Measurements from ENCODE around the gene MARVELD3.
A peak's percentile ranks its signal among the peaks of the same experiment; 100 is the strongest.
"Not testable (repeated sequence)": the region's sequence is repeated elsewhere in the genome, so short reads cannot be mapped to it uniquely, and the experiment has no call there.

MARVELD3 gene, protein sequence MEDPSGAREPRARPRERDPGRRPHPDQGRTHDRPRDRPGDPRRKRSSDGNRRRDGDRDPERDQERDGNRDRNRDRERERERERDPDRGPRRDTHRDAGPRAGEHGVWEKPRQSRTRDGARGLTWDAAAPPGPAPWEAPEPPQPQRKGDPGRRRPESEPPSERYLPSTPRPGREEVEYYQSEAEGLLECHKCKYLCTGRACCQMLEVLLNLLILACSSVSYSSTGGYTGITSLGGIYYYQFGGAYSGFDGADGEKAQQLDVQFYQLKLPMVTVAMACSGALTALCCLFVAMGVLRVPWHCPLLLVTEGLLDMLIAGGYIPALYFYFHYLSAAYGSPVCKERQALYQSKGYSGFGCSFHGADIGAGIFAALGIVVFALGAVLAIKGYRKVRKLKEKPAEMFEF

DNA sequence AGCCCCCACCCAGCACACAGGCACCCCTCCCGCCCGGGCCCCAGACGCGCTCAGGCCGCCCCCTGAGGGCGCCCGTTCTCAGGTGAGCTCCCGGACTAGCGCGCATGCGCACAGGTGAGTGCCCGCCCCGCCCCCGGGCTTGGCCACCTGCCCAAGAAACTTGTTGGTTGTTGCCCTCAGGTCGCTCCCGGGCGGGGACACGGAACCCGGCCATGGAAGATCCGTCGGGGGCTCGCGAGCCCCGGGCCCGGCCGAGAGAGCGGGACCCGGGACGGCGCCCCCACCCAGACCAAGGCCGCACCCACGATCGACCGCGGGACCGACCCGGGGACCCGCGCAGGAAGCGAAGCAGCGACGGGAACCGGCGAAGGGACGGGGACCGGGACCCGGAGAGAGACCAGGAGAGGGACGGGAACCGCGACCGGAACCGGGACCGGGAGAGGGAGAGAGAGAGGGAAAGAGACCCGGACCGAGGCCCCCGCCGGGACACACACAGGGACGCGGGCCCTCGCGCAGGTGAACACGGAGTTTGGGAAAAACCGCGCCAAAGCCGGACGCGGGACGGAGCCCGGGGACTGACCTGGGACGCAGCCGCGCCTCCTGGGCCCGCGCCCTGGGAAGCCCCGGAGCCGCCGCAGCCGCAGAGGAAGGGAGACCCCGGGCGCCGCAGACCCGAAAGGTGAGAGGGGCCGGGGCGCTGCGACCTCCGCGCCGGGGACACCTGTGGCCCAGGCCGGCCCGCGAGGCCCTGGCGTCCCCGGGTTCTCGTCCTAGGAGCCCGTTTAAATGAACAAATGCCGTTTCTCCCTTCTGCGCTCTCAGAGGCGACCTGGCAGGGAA lies at the start of gene MARVELD3:
MARVELD3 (plus strand) TSS at position 167 of the 840 bp plus-strand sequence; CDS start at position 213, 46 bp downstream.
- DNase-seq: peak; percentile 46

DNA sequence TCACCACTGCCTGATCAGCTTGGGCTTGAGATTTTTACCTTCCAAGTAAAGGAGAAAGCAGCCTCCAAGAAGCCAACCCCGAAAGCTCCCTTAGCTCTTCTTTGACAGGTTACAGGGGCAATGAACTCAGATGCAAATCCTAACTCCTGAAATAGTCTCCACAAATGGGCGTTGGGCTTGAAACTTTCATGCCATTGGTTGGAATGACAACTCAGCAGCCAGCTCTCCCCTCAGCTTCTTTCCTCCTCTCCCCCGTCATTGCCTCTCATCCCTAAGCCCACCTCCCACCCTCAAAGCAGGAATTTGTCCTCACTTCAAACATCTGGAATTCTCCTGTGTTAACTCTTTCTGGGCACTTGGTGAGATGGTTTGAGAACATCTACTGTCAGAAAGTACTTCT lies 49.0 kb upstream of the MARVELD3 start, which contains the start of gene TAT:
TAT (minus strand) TSS at position 122 of the 400 bp plus-strand sequence. CDS start 677 bp downstream, outside the sequence.
- no peak for DNase-seq

DNA sequence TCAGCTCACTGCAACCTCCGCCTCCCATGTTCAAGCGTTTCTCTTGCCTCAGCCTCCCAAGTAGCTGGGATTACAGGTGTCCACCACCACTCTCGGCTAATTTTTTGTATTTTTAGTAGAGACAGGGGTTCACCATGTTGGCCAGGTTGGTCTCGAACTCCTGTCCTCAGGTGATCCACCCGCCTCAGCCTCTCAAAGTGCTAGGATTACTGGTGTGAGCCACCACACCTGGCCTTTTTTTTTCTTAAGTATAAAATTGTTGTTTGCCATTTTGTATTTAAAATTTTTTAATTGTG lies 43.5 kb upstream of the MARVELD3 start:
- not testable (repeated sequence) for DNase-seq

- DNase-seq: no peak
Measured at GRCh38 chr16:71584543-71585317, 41.3 kb upstream of the MARVELD3 start.

DNA sequence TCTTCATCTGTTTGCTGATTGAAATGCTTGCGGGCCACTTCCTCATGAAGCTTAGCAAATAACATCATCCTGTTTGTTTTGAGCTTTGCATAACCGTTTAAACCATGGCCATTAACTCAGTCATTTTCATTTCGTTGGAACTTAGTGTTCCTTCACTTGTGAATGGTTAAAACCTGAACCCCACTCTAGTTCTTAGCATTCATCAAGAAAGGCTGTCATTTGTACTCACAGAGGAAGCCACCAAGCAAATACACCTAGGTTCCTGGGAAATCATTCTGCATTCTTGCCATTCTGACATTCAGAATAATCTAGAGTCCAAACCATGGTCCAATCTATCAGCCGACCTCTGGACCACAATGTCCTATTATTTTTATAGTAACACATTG lies 40.7 kb upstream of the MARVELD3 start:
- DNase-seq: no peak

DNA sequence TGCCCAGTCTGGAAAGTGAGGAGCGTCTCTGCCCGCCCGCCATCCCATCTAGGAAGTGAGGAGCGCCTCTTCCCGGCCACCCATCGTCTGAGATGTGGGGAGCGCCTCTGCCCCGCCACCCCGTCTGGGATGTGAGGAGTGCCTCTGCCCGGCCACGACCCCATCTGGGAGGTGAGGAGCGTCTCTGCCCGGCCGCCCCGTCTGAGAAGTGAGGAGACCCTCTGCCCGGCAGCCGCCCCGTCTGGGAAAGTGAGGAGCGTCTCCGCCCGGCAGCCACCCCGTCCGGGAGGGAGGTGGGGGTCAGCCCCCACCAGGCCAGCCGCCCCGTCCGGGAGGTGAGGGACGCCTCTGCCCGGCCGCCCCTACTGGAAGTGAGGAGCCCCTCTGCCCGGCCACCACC lies 36.6 kb upstream of the MARVELD3 start:
- DNase-seq: not testable (repeated sequence)

DNA sequence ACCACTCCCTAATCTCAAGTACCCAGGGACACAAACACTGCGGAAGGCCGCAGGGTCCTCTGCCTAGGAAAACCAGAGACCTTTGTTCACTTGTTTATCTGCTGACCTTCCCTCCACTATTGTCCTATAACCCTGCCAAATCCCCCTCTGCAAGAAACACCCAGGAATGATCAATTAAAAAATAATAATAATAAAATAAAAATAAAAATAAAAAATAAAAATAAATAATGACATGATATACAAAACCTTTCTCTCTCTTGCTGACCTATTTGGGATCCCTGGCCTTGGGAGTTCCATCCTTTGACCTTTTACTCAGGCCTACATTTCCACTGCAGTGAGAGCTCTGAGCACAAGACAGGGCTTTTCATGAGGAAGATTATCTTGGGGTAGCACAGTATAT lies 35.9 kb upstream of the MARVELD3 start:
- not testable (repeated sequence) for DNase-seq

DNA sequence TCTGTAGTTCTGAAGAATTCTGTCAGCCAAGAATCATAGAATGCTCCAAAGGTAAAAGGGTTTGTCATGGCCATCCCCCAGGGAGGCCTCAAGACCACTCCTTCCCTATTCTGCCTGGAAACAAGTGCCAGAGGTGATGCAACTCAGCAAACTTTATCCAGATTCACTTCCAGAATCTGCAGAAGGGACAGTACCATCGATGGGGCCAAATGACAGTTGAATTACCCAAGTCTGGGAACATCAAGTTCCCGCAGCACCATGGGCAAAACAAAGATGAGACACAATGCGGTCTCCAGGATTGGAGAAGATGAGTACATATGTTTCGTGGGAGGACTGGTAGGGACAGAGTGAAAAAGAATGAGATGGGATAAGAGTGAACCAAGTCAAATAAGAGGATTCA lies 35.4 kb upstream of the MARVELD3 start:
- DNase-seq: no peak

GRCh38 chr16:71591917-71592316 lies 34.1 kb upstream of the MARVELD3 start:
- no peak for DNase-seq

DNA sequence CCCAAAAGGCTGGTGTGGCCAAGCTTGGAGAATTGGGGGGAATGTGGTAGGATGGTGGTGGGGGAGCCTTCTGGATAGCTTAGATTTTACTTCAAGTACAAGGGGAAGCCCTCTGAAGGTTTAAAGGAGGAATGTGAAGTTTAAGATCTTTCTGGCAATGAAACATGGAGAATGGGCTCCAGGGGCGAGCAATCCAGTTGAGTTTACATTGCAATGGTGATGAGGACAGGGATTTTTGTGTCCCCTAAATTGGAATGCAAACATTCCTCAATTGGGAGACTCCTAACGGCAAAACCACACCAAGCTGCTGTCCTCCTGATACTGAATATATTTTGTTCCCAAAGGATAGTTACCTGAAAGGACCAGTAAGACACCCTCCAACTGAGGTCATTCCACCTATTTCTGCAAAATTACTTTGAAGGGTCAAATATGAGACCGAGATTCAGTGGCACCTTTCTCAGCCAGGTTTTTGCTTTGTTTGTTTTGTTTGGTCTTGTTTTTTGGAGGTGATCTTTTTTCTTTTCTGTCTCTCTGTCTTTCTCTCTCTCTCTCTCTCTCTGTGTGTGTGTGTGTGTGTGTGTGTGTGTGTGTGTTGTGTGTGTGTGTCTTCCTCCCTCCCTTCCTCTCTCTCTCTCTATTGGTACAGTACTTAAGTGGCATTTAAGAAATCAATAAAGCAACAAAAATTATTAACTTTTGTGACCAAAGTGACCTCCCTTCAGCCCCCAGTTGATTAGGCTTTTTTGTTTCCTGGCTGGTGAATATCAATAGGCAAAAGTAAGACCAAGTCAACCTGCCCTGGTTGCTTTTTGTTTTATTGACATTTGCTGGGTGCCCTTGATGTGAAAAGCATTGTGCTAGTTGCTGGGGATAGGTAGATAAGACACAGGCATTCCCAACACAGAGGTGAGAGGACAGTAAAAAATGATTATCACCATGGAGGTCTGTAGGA lies 32.7 kb upstream of the MARVELD3 start:
- DNase-seq: no peak

- DNase-seq: no peak
Measured at GRCh38 chr16:71594000-71594646, 31.9 kb upstream of the MARVELD3 start.

- DNase-seq: not testable (repeated sequence)
Measured at GRCh38 chr16:71595340-71595826, 30.6 kb upstream of the MARVELD3 start.

GRCh38 chr16:71598426-71598825 lies 27.6 kb upstream of the MARVELD3 start:
- DNase-seq: not testable (repeated sequence)

GRCh38 chr16:71600822-71601221 lies 25.2 kb upstream of the MARVELD3 start:
- DNase-seq: no peak

GRCh38 chr16:71609066-71609465 lies 16.9 kb upstream of the MARVELD3 start:
- no peak for DNase-seq

- DNase-seq: no peak
Measured at GRCh38 chr16:71610447-71610846, 15.5 kb upstream of the MARVELD3 start.

GRCh38 chr16:71610936-71611871 lies 14.8 kb upstream of the MARVELD3 start:
- DNase-seq: peak; percentile 64

DNA sequence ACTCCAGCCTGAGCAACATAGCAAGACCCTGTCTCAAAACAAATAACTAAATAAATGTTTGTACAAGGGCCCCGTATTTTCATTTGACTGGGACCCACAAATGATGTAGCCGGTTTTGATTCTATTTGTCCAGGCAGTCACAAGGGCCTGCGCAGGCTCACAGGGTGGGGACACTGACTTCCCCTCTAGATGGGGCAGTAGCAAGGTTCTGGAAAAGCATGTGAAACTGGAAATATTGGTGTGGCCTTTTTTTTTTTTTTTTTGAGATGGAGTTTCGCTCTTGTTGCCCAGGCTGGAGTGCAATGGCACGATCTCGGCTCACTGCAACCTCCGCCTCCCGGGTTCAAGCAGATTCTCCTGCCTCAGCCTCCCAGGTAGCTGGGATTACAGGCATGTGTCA lies 11.0 kb upstream of the MARVELD3 start:
- DNase-seq: not testable (repeated sequence)

DNA sequence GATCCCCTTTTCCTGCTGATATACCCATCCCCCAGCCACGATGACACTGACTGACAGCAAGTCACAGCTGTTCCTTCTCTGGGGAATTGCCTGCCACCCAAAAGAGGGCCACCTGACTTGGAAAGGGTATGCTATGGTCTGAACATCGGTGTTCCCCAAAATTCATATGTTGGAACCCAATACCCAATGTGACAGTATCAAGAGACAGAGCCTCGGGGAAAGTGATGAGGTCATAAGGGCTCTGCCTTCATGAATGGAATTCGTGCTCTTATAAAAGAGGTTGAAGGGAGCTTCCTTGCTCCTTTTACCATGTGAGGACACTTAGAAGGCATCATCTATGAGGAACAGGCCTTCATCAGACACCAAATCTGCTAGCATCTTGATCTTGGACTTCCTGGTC lies 7.6 kb upstream of the MARVELD3 start:
- DNase-seq: no peak

GRCh38 chr16:71622088-71622487 lies 3.9 kb upstream of the MARVELD3 start:
- DNase-seq: no peak

Data from NCI-H1105 (cell line).